B cell (primary cell): ENCODE data around the gene LEMD2. TPM values are rescaled to one million over a fixed set of nuclear protein-coding genes. Genes with fewer than 3 reads are reported as not detected.

ENCODE experiments used
- ATAC-seq: fragments of 200-7000 bp; cut with Tn5 transposase; one replicate; pipeline ENCODE4 v1.10.0; 2021; ENCODE audit warnings: low read depth, mild to moderate bottlenecking, moderate number of reproducible peaks, moderate library complexity
- CTCF ChIA-PET: fragments of 350-600 bp; sonication (Branson Sonifier 250); formaldehyde crosslinking; loops from one replicate; lab custom pipeline; 2021; ENCODE audit warnings: antibody characterized with exemption, inconsistent platforms; lab: Charles Lee
- POLR2A ChIA-PET: fragments of 350-600 bp; sonication (Branson Sonifier 250); formaldehyde crosslinking; loops from one replicate; lab custom pipeline; 2021; ENCODE audit warnings: antibody characterized with exemption; lab: Charles Lee
- DNase-seq: peaks from one replicate; pipeline ENCODE4 v3.0.0; 2013
- H2AFZ ChIP-seq: 2 replicates; pipeline ENCODE4 v1.6.1; 2012; ENCODE audit warnings: mild to moderate bottlenecking, low read depth, low read length; ENCODE audit not compliant: insufficient read depth, poor library complexity, severe bottlenecking
- H3K27ac ChIP-seq, 2 donors: 1 replicate in 1 of 2; 2 replicates in 1 of 2; pipeline ENCODE4 v1.5.1; 2012 to 2013; ENCODE audit warnings: low read length in 2 of 2, mild to moderate bottlenecking in 2 of 2, moderate library complexity in 1 of 2
- H3K27me3 ChIP-seq, 4 experiments: fragments of 200-600 bp in 1 of 4; sonication (generic) in 1 of 4; replicated peaks in 1 of 4; 1 replicate in 2 of 4; 2 replicates in 2 of 4; pipeline versions ENCODE4 v1.6.1 to v1.7.0; 2013 to 2016; ENCODE audit warnings: low read length in 3 of 4, mild to moderate bottlenecking in 2 of 4, mixed read lengths in 1 of 4, moderate library complexity in 1 of 4; ENCODE audit not compliant: insufficient read depth in 4 of 4, control insufficient read depth in 3 of 4; ENCODE audit errors: control extremely low read depth in 1 of 4
- H3K36me3 ChIP-seq, 2 experiments: replicated peaks in 1 of 2; 1 replicate in 1 of 2; 2 replicates in 1 of 2; pipeline versions ENCODE4 v1.6.1 to v1.7.1; 2013; ENCODE audit warnings: low read length in 1 of 2; ENCODE audit not compliant: insufficient read depth in 2 of 2, control insufficient read depth in 1 of 2; ENCODE audit errors: control extremely low read depth in 1 of 2, extremely low read depth in 1 of 2
- H3K4me1 ChIP-seq, 2 donors: fragments of 200-600 bp in 1 of 2; sonication (generic) in 1 of 2; 1 replicate in 1 of 2; 2 replicates in 1 of 2; pipeline versions ENCODE4 v1.5.1 to v1.6.1; 2013 to 2017; ENCODE audit warnings: low read length in 2 of 2; ENCODE audit not compliant: control insufficient read depth in 2 of 2, insufficient read depth in 2 of 2
- H3K4me2 ChIP-seq: replicated peaks from 2 replicates; pipeline ENCODE3; 2012; ENCODE audit warnings: mild to moderate bottlenecking, low read depth, low read length; ENCODE audit not compliant: poor library complexity, severe bottlenecking
- H3K4me3 ChIP-seq, 5 experiments: fragments of 200-600 bp in 1 of 5; sonication (generic) in 1 of 5; 1 replicate in 3 of 5; 2 replicates in 2 of 5; pipeline versions ENCODE4 v1.5.1 to v1.7.0; 2011 to 2016; ENCODE audit warnings: low read length in 4 of 5, mild to moderate bottlenecking in 4 of 5, low read depth in 2 of 5, control low read depth in 1 of 5, moderate library complexity in 1 of 5; ENCODE audit not compliant: insufficient read depth in 1 of 5; ENCODE audit errors: control extremely low read depth in 1 of 5, extremely low read depth in 1 of 5
- H3K79me2 ChIP-seq: fragments of 200-600 bp; sonication (generic); one replicate; pipeline ENCODE4 v1.6.0; 2016; ENCODE audit warnings: low read length; ENCODE audit not compliant: control insufficient read depth, insufficient read depth
- H3K9ac ChIP-seq: fragments of 200-600 bp; sonication (generic); 2 replicates; pipeline ENCODE4 v1.6.1; 2017; ENCODE audit warnings: mild to moderate bottlenecking, low read length, moderate library complexity
- H3K9me3 ChIP-seq, 3 donors: one replicate each; pipeline versions ENCODE4 v1.6.1 to v1.7.1; 2013; ENCODE audit warnings: low read length in 2 of 3; ENCODE audit not compliant: control insufficient read depth in 2 of 3, insufficient read depth in 1 of 3; ENCODE audit errors: control extremely low read depth in 1 of 3
- H4K20me1 ChIP-seq: 2 replicates; pipeline ENCODE4 v1.6.0; 2012; ENCODE audit warnings: mild to moderate bottlenecking, low read length; ENCODE audit not compliant: insufficient read depth, control insufficient read depth, poor library complexity, severe bottlenecking
- H3K27ac Mint-ChIP-seq: one replicate; pipeline ENCODE4 v1.8.0; 2021; ENCODE audit warnings: mixed read lengths
- H3K27me3 Mint-ChIP-seq: one replicate; pipeline ENCODE4 v1.8.0; 2021; ENCODE audit warnings: mixed read lengths
- H3K4me1 Mint-ChIP-seq: one replicate; pipeline ENCODE4 v1.8.0; 2021; ENCODE audit warnings: mixed read lengths
- H3K4me3 Mint-ChIP-seq: one replicate; pipeline ENCODE4 v1.8.0; 2021; ENCODE audit warnings: mixed read lengths
- H3K9me3 Mint-ChIP-seq: one replicate; pipeline ENCODE4 v1.8.0; 2022; ENCODE audit warnings: mixed read lengths; ENCODE audit not compliant: insufficient read depth
- EZH2 ChIP-seq: IDR thresholded peaks from 2 replicates; pipeline ENCODE4 v1.6.1; 2012; ENCODE audit warnings: borderline replicate concordance, low read depth, mild to moderate bottlenecking, moderate library complexity, low read length; ENCODE audit not compliant: insufficient read depth, poor library complexity, severe bottlenecking
- WGBS: methylation state at CpG from one replicate; pipeline ENCODE4 v1.1.5; 2013; ENCODE audit warnings: missing lambda C conversion rate; ENCODE audit not compliant: insufficient coverage; 5-methylcytosine and 5-hydroxymethylcytosine counted together
- intact Hi-C: fragments of 100-400 bp; cut with micrococcal nuclease; formaldehyde crosslinking; loops from one replicate; pipeline ENCODE4 v1.10.0; 2022
- polyA plus RNA-seq: library from polyadenylated mRNA; depleted of rRNA; stranded (reverse); fragments of >200 nt; gene quantifications from 2 replicates; pipeline ENCODE4 v1.2.3, GENCODE V29; 2012
- total RNA-seq, 2 donors: library from RNA; stranded (reverse); fragments of 120-200 nt in 1 of 2; gene quantifications; 1 replicate in 1 of 2; 2 replicates in 1 of 2; pipeline versions ENCODE4 v1.2.3 to v1.2.4, GENCODE V29; 2013 to 2022
- TF ChIP-seq, protein P1 (sequence below): fragments of 200-600 bp; IDR thresholded peaks from one replicate; pipeline ENCODE4 v1.8.0; 2022; ENCODE audit warnings: antibody characterized with exemption, mild to moderate bottlenecking

LEMD2 gene
- total and polyA plus RNA-seq, 2 donors (not counting 1 experiment from before 2014, with no cell fraction given), result 58.7 to 113 TPM

DNA sequence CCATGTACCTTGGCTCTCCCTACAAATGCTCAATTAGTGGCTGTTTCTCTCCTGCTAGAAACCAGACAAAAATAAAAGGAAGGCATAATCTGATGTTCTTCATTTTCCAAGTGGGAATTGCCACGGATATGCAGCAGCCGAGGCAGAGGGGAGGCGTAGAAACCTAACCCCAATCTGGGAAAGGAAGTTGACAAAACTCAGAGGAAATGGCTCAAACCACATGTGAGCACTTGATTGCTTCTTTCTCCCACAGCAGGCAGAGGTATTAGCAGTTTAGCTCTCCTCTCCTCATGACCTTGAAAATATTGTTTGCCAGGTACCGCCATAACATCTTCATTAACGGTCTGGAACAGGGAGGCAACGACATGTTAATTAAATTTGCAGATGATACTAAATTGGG is 18.7 kb upstream of the LEMD2 start:
- Mint-ChIP-seq H3K27me3 (peaks cover 67% of the 10 kb centered on the region), H3K4me3 (no peak overlapping the region), H3K27ac (no peak overlapping the region), H3K9me3 (no peaks in the 10 kb centered on the region), H3K4me1 (peaks cover 9% of the 10 kb centered on the region)
- WGBS, result 19% methylated on average over 4 of the region's 6 CpGs
- H3K9ac ChIP-seq, result no peak overlapping the region
- peaks cover 0 to 63% (median 10%) of the 10 kb centered on the region in 4 experiments for H3K27me3 ChIP-seq
- peaks cover 10% of the 10 kb centered on the region in 2 donors for H3K4me1 ChIP-seq
- TF ChIP-seq EZH2, result no peak
- TF ChIP-seq, protein P1, sequence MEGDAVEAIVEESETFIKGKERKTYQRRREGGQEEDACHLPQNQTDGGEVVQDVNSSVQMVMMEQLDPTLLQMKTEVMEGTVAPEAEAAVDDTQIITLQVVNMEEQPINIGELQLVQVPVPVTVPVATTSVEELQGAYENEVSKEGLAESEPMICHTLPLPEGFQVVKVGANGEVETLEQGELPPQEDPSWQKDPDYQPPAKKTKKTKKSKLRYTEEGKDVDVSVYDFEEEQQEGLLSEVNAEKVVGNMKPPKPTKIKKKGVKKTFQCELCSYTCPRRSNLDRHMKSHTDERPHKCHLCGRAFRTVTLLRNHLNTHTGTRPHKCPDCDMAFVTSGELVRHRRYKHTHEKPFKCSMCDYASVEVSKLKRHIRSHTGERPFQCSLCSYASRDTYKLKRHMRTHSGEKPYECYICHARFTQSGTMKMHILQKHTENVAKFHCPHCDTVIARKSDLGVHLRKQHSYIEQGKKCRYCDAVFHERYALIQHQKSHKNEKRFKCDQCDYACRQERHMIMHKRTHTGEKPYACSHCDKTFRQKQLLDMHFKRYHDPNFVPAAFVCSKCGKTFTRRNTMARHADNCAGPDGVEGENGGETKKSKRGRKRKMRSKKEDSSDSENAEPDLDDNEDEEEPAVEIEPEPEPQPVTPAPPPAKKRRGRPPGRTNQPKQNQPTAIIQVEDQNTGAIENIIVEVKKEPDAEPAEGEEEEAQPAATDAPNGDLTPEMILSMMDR, result no peak
- H3K79me2 ChIP-seq, result no peaks in the 10 kb centered on the region
- CTCF ChIA-PET, result interaction anchor here (1.5 kb wide), 1 partner anchor 220 kb away, joined by 3 read pairs; no protein-coding TSS in a partner anchor
- no peak overlapping the region for H3K27ac ChIP-seq
- no peak overlapping the region for H2AFZ ChIP-seq
- no peak overlapping the region for H3K4me3 ChIP-seq
- H3K36me3 ChIP-seq, result no peaks in the 10 kb centered on the region
- H3K9me3 ChIP-seq, result peaks cover 0 to 6% (median 0%) of the 10 kb centered on the region in 3 donors
- intact Hi-C loops, result no loop called here
- ATAC-seq (no peak), DNase-seq (no peak)
- POLR2A ChIA-PET, result no interaction called here
- H4K20me1 ChIP-seq, result no peaks in the 10 kb centered on the region
- peak overlapping the region; percentile 16 for H3K4me2 ChIP-seq

DNA sequence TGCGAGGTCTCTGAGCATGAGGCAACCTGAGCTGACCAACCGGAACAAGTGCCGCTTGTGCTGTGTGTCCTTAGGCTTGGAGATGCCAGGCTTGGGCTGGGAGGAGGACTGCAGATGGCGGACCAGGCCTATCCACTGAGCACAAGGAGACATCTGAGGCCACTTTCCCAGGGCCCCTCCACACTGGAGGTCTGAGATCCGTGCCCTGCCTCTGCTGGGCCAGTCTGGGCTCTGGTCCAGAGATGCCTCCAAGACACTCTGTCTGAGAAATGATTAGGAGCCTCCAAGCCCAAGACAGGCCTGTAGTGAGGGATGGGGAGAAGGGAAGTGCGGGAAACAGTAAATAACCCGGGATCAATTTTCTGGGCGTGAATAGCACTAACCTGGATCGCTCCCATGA is 17.9 kb upstream of the LEMD2 start:
- H3K4me3 Mint-ChIP-seq, result no peak overlapping the region
- Histone ChIP-seq H4K20me1 (no peaks in the 10 kb centered on the region), H3K36me3 (no peaks in the 10 kb centered on the region), H3K4me1 (peaks cover 10% of the 10 kb centered on the region in 2 donors), H3K27ac (no peak overlapping the region), H3K27me3 (peaks cover 0 to 56% (median 7%) of the 10 kb centered on the region in 4 experiments), H3K9ac (no peak overlapping the region), H3K4me3 (no peak overlapping the region), H3K79me2 (no peaks in the 10 kb centered on the region), H3K9me3 (peaks cover 0 to 2% (median 0%) of the 10 kb centered on the region in 3 donors), H3K4me2 (no peak overlapping the region), H2AFZ (no peak overlapping the region)
- TF ChIP-seq, protein P1, result no peak
- no peak for TF ChIP-seq EZH2
- peaks cover 63% of the 10 kb centered on the region for H3K27me3 Mint-ChIP-seq
- intact Hi-C loops, result no loop called here
- 70% methylated on average over 8 of the region's 9 CpGs for WGBS
- no peak for DNase-seq
- POLR2A ChIA-PET, result no interaction called here
- no peak for ATAC-seq
- CTCF ChIA-PET, result no interaction called here
- no peak overlapping the region for H3K27ac Mint-ChIP-seq
- peaks cover 9% of the 10 kb centered on the region for H3K4me1 Mint-ChIP-seq
- H3K9me3 Mint-ChIP-seq, result no peaks in the 10 kb centered on the region
